ENCODE data around the gene ADCY10.

Gene ADCY10

GRCh38 chr1:167856711-167857418 is 57.1 kb downstream of the ADCY10 start:
- TF ChIP-seq CTCF (IDR thresholded peaks at IDR 0.05; ENCODE audit: control insufficient read depth, insufficient read depth, low read depth, low read length, missing control alignments) = no peak
- no peak overlapping the region for H3K4me3 ChIP-seq (ENCODE audit: control insufficient read depth, low read depth, low read length)
- DNase-seq (ENCODE audit: low read depth) = no peak

GRCh38 chr1:167854184-167854583 is 59.8 kb downstream of the ADCY10 start:
- no peak for TF ChIP-seq CTCF (IDR thresholded peaks at IDR 0.05; ENCODE audit: control insufficient read depth, insufficient read depth, low read depth, low read length, missing control alignments)
- H3K4me3 ChIP-seq (ENCODE audit: control insufficient read depth, low read depth, low read length) = no peak overlapping the region

GRCh38 chr1:167849666-167850065 is 64.3 kb downstream of the ADCY10 start:
- no peak for TF ChIP-seq CTCF (IDR thresholded peaks at IDR 0.05; ENCODE audit: control insufficient read depth, insufficient read depth, low read depth, low read length, missing control alignments)
- no peak for DNase-seq (ENCODE audit: low read depth)
- no peak overlapping the region for H3K4me3 ChIP-seq (ENCODE audit: control insufficient read depth, low read depth, low read length)

More at GRCh38 chr1:167854184-167854583, 59.8 kb downstream of the ADCY10 start:
- DNase-seq (ENCODE audit: low read depth) = no peak

GRCh38 chr1:167842872-167843271 is 71.1 kb downstream of the ADCY10 start:
- TF ChIP-seq CTCF (IDR thresholded peaks at IDR 0.05; ENCODE audit: control insufficient read depth, insufficient read depth, low read depth, low read length, missing control alignments) = no peak
- DNase-seq (ENCODE audit: low read depth) = no peak
- H3K4me3 ChIP-seq (ENCODE audit: control insufficient read depth, low read depth, low read length) = no peak overlapping the region

GRCh38 chr1:167841530-167841929 is 72.4 kb downstream of the ADCY10 start:
- TF ChIP-seq CTCF (IDR thresholded peaks at IDR 0.05; ENCODE audit: control insufficient read depth, insufficient read depth, low read depth, low read length, missing control alignments) = no peak
- H3K4me3 ChIP-seq (ENCODE audit: control insufficient read depth, low read depth, low read length) = no peak overlapping the region
- no peak for DNase-seq (ENCODE audit: low read depth)

GRCh38 chr1:167839009-167839408 is 74.9 kb downstream of the ADCY10 start:
- no peak for DNase-seq (ENCODE audit: low read depth)
- H3K4me3 ChIP-seq (ENCODE audit: control insufficient read depth, low read depth, low read length) = no peak overlapping the region
- no peak for TF ChIP-seq CTCF (IDR thresholded peaks at IDR 0.05; ENCODE audit: control insufficient read depth, insufficient read depth, low read depth, low read length, missing control alignments)

All from AG09309 (cell line).